ENCODE measurements around the gene ETFB. TPM values are rescaled to one million over a fixed set of nuclear protein-coding genes. Genes with fewer than 3 reads are reported as not detected.
A peak's percentile ranks its signal among the peaks of the same experiment; 100 is the strongest.

The ETFB gene
- total and polyA plus RNA-seq, 9 of the 15 experiments (the other 6 are each of a cell fraction or from before 2014, with no cell fraction given), result 18.1 to 143 (median 96.1) TPM

- TF ChIP-seq PTTG1 (tag; IDR thresholded peaks at IDR 0.05; ENCODE audit: low read depth) (no peak), TOE1 (IDR thresholded peaks at IDR 0.05; ENCODE audit: borderline replicate concordance) (no peak), TOE1 (CRISPR knock-in tag; IDR thresholded peaks at IDR 0.05; ENCODE audit: borderline replicate concordance, low read depth) (no peak), TAF9B (IDR thresholded peaks at IDR 0.05; ENCODE audit: partially characterized antibody) (no peak), PRPF4 (IDR thresholded peaks at IDR 0.05; ENCODE audit: insufficient read depth, low read depth, low read length, poor library complexity, severe bottlenecking) (no peak), NFYB (IDR thresholded peaks at IDR 0.05; ENCODE audit: extremely low read depth, insufficient read length) (peak; percentile 48), CEBPG (CRISPR knock-in tag; IDR thresholded peaks at IDR 0.05) (peak; percentile 15; the same call in 1 of the 2 replicates), CEBPG (tag; conservative IDR thresholded peaks at IDR 0.05 in 1 of 2, IDR thresholded peaks at IDR 0.05 in 1 of 2) (no peak), SMAD2 (IDR thresholded peaks at IDR 0.05; ENCODE audit: low read depth, low read length) (no peak), PKNOX1 (IDR thresholded peaks at IDR 0.05) (peak; percentile 64), THRB (CRISPR knock-in tag; conservative IDR thresholded peaks at IDR 0.05) (no peak), MNT (conservative IDR thresholded peaks at IDR 0.05) (no peak), NRF1 (conservative IDR thresholded peaks at IDR 0.05 in 1 of 2, IDR thresholded peaks at IDR 0.05 in 1 of 2) (no peak), MXD1 (CRISPR knock-in tag; IDR thresholded peaks at IDR 0.05; ENCODE audit: borderline replicate concordance, poor library complexity, severe bottlenecking) (no peak), ARID4B (CRISPR knock-in tag; IDR thresholded peaks at IDR 0.05) (no peak), ZNF445 (CRISPR knock-in tag; IDR thresholded peaks at IDR 0.05; ENCODE audit: low read depth) (no peak), RAD21 (CRISPR knock-in tag; conservative IDR thresholded peaks at IDR 0.05 in 1 of 2, IDR thresholded peaks at IDR 0.05 in 1 of 2) (no peak), NCOR1 (IDR thresholded peaks at IDR 0.05) (no peak)
These were observed 32.2 kb downstream of the ETFB start (continued) for GRCh38 chr19:51333836-51334460.

All from K562 (cell line).